GM10248 (cell line): ENCODE measurements around the gene CTPS2.
"Not testable (repeated sequence)": the region's sequence is repeated elsewhere in the genome, so short reads cannot be mapped to it uniquely, and the experiment has no call there.

Experiments used
- CTCF ChIA-PET: fragments of 300-600 bp; sonication (Branson Sonifier 250); formaldehyde crosslinking; extraction: SDS; loops from one replicate; lab custom pipeline; 2021; ENCODE audit warnings: antibody characterized with exemption; lab: Yijun Ruan, JAX
- POLR2A ChIA-PET: fragments of 350-650 bp; sonication (Branson Sonifier 250); formaldehyde crosslinking; extraction: SDS; loops from one replicate; lab custom pipeline; 2020; ENCODE audit warnings: antibody characterized with exemption; lab: Yijun Ruan, JAX
- DNase-seq: peaks from one replicate; pipeline ENCODE4 v3.0.0; 2012; ENCODE audit errors: extremely low spot score
- TF ChIP-seq, protein P1 (sequence below): IDR thresholded peaks from 2 replicates; pipeline ENCODE4 v1.5.1; 2012; ENCODE audit warnings: mild to moderate bottlenecking, low read depth; ENCODE audit errors: extremely low read depth, missing control alignments, control extremely low read depth

Gene CTPS2

DNA sequence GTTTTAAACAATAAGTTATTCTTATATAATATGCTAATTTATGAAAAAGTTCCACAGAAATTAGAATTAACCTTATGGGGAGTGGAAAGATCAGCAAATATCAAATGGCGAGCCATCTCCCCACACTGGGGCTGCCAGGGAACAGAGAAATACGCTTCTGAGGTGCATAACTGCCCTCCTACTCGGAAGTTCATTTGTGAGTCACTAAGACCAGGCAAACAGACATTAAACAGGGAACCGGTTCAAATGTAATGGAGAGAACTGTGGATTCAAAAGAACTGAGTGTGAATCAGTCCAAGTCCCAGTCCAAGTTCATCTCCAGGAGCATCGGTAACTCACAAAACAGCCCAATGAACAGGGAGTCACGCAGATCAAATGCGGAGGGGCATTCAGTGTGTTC is 73.9 kb downstream of the CTPS2 start:
- ChIA-PET POLR2A (interaction anchor here (0.7 kb wide), 1 partner anchor 82 kb away, joined by 4 read pairs; no protein-coding TSS in a partner anchor), CTCF (no interaction called here)
- TF ChIP-seq, protein P1, sequence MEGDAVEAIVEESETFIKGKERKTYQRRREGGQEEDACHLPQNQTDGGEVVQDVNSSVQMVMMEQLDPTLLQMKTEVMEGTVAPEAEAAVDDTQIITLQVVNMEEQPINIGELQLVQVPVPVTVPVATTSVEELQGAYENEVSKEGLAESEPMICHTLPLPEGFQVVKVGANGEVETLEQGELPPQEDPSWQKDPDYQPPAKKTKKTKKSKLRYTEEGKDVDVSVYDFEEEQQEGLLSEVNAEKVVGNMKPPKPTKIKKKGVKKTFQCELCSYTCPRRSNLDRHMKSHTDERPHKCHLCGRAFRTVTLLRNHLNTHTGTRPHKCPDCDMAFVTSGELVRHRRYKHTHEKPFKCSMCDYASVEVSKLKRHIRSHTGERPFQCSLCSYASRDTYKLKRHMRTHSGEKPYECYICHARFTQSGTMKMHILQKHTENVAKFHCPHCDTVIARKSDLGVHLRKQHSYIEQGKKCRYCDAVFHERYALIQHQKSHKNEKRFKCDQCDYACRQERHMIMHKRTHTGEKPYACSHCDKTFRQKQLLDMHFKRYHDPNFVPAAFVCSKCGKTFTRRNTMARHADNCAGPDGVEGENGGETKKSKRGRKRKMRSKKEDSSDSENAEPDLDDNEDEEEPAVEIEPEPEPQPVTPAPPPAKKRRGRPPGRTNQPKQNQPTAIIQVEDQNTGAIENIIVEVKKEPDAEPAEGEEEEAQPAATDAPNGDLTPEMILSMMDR, result no peak
- DNase-seq, result no peak

DNA sequence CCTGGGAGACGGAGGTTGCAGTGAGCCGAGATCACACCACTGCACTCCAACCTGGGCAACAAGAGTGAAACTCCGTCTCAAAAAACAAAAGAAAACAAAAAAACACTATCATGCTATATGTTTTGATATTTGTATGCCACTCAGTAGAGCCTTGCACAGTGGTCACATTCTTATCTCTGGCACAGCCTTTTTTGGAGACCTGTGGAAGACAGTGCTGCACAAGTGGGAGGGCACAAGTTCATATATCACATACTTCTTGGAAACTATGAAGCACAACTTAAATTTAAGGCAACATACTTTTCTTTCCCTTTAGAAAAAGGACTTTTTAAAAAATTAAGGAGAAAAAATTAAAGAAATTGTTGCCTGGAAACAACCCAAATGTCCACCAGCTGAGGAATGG is 76.9 kb downstream of the CTPS2 start:
- TF ChIP-seq, protein P1, result no peak
- no peak for DNase-seq
- CTCF ChIA-PET, result no interaction called here
- POLR2A ChIA-PET, result no interaction called here

DNA sequence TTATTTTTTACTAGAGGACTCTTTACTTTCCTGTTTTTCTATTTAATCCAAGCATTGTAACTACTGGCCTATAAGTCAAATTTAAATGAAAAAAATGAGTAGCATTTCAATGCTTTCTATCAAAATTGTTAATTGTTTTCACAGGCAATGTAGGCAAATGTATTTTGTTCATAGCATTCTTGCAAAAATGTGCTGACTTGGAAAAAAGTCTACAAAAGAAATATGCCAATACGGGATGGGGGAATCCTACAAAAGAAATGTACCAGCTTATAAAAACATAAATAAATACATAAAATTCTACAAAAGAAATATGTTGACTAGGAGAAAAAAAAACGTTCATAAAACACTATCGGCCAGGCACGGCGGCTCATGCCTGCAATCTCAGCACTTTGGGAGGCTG is 77.4 kb downstream of the CTPS2 start:
- CTCF ChIA-PET, result no interaction called here
- TF ChIP-seq, protein P1, result no peak
- POLR2A ChIA-PET, result no interaction called here
- DNase-seq, result no peak

DNA sequence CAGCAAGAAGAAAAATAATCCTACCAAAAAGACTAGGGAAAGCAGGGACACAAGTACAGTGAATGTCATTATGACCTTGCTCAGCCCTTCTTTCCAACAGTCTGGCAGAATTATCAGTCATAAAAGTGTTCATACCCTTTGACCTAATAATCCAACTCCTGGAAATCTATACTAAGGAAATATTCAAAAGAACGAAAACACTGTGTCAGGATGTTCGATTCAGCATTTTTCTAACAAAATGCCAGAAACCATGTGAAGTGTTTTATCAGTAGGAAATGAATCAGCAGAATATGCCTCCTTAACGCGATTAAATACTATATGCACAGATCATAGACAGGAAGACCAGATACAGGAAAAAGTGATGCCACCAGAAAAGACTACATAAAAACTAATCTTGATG is 78.7 kb downstream of the CTPS2 start:
- TF ChIP-seq, protein P1, result no peak
- ChIA-PET CTCF (no interaction called here), POLR2A (no interaction called here)
- no peak for DNase-seq

DNA sequence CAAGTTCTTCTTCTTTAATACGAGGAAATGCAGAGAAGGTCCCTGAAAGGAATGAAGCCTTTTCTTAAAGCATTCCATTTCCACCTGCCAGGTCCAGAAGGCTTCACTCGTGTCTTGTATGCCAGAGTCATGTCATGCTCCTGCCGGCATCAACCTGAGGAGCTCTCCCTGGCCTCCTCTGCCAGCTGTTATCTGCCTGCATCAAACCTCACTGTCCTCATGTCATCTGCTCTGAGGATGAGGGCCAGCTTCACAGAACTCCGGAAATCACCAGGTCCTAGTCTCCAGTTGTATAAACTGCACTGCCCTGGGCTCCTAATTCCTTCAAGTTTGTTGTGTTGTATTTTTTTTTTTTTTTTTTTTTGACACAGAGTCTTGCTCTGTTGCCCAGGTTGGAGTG is 82.6 kb downstream of the CTPS2 start:
- ChIA-PET POLR2A (no interaction called here), CTCF (no interaction called here)
- no peak for DNase-seq
- TF ChIP-seq, protein P1, result no peak

DNA sequence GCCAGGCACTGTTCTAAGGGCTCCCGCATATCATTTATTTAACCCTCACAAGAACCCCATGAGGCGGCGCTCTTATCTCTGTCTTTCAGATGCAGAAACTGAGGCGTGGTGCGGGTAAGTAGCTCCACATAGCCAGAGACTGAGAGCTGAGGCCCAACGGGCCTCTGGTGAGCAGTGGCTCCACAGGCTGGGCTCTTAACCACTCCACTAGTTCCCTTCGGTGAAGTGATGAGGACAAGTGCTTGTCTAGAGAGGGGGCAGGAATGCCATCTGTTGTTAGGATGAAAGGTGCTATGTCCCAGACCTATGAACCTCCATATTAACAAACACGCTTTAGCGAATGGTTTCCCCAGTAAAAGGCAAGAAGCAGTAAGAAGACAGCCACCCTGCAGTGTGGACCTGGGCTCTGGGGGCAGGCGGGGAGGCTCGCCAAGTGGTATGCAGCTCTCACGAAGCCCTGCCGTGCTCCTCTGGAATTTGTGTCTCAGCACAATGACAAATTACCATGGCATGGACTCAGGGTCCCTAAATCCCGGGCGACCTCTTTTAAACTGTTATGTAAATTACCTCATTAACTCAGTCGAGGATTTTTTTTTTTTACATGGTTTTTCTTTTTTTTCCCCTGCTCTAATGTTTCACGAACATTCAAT is 83.4 kb downstream of the CTPS2 start:
- TF ChIP-seq, protein P1, result no peak
- ChIA-PET CTCF (no interaction called here), POLR2A (no interaction called here)
- no peak for DNase-seq

DNA sequence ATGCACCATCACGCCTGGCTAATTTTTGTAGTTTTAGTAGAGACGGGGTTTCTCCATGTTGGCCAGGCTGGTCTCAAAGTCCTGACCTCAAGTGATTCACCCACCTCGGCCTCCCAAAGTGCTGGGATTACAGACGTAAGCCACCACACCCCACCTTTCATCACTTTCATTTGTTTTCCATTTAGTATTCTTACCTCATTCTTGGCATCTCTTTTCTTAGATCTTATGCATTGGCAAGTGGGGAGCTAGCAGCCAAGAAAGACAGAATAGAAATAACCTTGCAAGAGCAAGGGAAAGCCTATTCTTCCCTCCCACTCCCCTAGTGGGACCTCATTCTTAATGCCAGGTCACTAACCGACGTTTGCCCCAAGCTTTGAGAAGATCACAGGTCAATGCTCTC is 84.0 kb downstream of the CTPS2 start:
- POLR2A ChIA-PET, DNase-seq: not testable (repeated sequence)
- CTCF ChIA-PET, result interaction anchor here (1.5 kb wide), 1 partner anchor 15 kb away, joined by 4 read pairs; no protein-coding TSS in a partner anchor
